ENCODE measurements around the gene IL17B.

Gene IL17B

DNA sequence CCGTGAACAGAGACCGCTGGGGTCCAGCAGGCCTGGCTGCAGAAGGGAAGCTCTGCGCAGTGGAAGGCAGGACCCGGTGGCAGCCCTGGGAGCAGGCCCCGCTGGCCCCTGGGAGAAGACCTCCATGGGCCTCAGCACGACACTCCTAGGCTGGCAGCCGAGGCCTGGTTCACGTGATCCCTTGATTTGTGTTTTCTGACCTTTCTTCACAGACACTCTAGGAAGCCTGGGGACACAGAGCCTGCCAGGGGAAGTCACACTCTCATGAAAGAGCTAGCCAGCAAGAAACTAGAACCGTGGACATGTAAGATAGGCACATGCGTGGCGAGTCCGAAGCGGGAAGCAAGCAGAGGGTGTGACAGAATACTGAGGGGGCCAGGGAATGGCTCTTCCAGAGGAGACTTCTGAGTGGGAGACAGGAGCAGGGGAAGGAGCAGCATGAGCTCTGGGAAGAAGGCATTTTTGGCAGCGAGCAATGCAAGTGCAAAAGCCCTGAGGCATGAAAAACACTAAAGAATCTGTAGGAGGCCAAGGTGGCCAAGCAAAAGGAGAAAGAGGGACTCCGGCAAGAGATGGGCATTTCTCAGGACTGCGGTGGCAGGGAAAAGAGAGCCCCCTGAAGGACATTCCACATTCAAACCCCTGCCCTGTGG is 26.6 kb upstream of the IL17B start:
- TF ChIP-seq, protein P1, sequence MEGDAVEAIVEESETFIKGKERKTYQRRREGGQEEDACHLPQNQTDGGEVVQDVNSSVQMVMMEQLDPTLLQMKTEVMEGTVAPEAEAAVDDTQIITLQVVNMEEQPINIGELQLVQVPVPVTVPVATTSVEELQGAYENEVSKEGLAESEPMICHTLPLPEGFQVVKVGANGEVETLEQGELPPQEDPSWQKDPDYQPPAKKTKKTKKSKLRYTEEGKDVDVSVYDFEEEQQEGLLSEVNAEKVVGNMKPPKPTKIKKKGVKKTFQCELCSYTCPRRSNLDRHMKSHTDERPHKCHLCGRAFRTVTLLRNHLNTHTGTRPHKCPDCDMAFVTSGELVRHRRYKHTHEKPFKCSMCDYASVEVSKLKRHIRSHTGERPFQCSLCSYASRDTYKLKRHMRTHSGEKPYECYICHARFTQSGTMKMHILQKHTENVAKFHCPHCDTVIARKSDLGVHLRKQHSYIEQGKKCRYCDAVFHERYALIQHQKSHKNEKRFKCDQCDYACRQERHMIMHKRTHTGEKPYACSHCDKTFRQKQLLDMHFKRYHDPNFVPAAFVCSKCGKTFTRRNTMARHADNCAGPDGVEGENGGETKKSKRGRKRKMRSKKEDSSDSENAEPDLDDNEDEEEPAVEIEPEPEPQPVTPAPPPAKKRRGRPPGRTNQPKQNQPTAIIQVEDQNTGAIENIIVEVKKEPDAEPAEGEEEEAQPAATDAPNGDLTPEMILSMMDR (IDR thresholded peaks at IDR 0.05; ENCODE audit: unreplicated experiment in 3 of 3): no peak
- Mint-ChIP-seq H3K4me1 (peaks cover 63% of the 10 kb centered on the region), H3K27me3 (ENCODE audit: low read depth) (peaks cover 7% of the 10 kb centered on the region), H3K27ac (peak overlapping the region; percentile 94 to 97 (median 97)), H3K36me3 (ENCODE audit: low read depth) (peaks cover 4% of the 10 kb centered on the region), H3K9me3 (no peaks in the 10 kb centered on the region), H3K4me3 (peak overlapping the region; percentile 63 to 98 (median 89))

DNA sequence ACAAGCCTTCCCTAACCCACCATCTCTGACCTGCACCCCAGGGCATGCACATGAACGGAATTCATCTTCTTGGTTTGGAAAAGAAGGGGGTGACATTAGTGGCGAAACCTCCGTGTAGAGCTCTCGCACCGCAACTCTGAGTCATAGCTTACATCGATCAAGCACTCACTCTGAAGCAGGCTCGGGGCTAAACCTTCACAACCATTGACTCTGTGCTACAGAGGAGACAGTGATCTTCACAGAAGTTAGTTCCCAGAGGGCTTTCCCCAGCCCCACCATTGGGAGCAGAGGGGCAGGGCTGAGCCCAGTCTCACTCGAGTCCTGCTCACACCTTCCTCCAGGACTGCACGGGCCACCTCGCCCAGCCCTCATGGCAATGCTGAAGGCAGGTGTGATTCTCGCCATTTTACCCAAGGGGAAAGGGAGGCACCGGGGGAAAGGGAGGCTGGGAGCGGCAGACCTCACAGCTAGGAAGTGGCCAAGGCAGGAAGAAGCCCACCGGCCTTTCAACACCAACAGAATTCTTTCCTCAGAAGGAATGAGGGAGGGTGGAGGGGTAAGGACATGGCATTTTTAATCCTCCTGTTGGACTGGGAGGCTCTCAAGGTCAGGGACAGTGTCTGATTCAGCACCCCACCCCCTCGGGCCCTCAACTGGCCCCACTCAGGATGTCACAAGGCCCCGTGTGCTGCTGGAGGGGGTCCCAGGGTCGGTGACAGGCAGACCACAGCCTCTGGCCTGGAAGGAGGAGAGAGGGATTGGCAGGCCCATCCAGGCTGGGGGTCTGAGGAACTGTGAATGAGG is 25.9 kb upstream of the IL17B start:
- TF ChIP-seq, protein P1 (IDR thresholded peaks at IDR 0.05; ENCODE audit: unreplicated experiment in 3 of 3): no peak
- H3K9me3 Mint-ChIP-seq: no peaks in the 10 kb centered on the region
- peaks cover 6% of the 10 kb centered on the region for H3K27me3 Mint-ChIP-seq (ENCODE audit: low read depth)
- H3K27ac Mint-ChIP-seq: peak overlapping the region; percentile 97 to 98 (median 97)
- no peaks in the 10 kb centered on the region for H3K36me3 Mint-ChIP-seq (ENCODE audit: low read depth)
- peaks cover 65% of the 10 kb centered on the region for H3K4me1 Mint-ChIP-seq
- peak overlapping the region in 2 of 3 experiments; percentile 46 to 53 for H3K4me3 Mint-ChIP-seq

DNA sequence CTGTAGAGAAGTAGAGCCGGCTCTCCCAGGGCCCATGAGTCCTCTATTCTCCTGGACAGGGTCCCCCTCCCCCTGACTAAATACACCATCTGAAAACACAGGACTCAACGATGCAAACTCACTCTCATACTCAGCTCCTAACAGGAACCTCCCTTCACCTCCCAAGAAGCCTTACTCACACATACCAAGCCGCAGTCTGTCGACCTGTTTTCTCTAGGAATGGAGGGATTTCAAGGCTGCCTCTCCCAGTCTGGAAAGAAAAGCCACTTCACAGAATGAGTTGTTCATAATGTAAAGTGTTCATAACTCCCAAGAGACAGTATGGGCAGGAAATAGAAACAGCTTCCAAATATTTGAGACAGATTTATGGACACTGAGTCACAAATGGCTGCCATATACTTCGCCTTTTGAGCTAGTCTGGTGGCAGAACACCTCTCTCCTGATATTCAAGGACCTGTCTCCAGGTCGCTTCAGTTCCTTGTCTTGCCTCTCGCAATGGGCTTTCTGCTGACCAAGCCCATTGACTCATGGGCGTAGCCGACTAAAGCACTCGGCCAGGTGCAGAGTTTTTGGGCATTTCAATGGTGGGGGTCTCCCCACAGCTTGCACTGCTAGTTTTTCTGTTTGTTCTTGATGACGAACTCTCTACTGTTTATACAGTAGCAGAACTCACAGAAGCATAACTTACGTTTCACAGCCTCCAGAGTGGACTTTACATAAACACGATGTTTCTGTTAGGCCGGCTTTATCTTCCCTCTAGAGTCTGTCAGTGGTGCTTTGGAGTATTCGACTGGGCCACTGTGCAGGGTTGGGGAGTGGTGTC is 25.0 kb upstream of the IL17B start:
- Mint-ChIP-seq H3K27me3 (ENCODE audit: low read depth) (peaks cover 4% of the 10 kb centered on the region), H3K4me1 (peaks cover 69% of the 10 kb centered on the region), H3K4me3 (peak overlapping the region; percentile 11 to 53 (median 43)), H3K36me3 (ENCODE audit: low read depth) (no peaks in the 10 kb centered on the region), H3K27ac (peak overlapping the region; percentile 97 to 98 (median 97)), H3K9me3 (no peaks in the 10 kb centered on the region)
- TF ChIP-seq, protein P1 (IDR thresholded peaks at IDR 0.05; ENCODE audit: unreplicated experiment in 3 of 3): no peak

DNA sequence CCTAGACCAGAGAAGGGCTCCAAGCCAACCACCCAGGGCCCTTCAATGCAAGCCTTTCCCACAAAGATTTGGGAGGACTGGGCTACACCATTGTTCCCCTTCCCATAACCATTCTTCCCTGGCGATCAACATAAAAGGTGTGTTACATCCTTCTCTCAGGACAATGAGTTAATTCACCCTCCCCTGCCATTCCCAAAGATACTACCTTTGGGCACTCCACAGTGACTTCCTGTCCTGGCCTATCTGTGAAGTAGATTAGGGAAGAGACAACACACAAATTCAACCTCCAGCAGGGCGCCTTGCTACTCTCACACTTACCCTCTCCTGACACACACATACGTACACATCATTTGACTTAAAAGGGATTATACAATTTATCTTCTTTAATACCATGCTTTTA is 23.2 kb upstream of the IL17B start:
- H3K9me3 Mint-ChIP-seq: no peaks in the 10 kb centered on the region
- H3K36me3 Mint-ChIP-seq (ENCODE audit: low read depth): no peaks in the 10 kb centered on the region
- no peak overlapping the region for H3K4me3 Mint-ChIP-seq

DNA sequence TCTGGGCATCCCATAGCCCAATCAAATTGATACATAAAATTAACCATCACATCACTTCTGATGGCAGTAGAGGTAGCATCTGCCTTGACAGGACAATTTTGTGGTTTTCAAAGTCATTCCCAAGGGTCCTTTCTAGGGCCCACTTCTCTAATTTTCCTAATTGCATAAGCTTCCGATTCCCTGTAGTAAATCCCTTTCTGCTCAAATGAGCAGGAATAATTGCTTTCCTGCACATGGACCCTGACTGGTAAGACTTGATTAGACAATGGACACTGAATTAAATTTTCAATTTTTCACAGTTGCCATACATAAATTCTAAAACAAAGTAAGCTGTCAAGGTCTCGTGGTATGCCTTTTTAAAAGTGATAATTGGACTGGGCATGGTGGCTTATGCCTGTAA is 22.0 kb upstream of the IL17B start:
- H3K4me1 Mint-ChIP-seq: peaks cover 67% of the 10 kb centered on the region
- peak overlapping the region; percentile 87 to 90 (median 89) for H3K27ac Mint-ChIP-seq
- H3K36me3 Mint-ChIP-seq (ENCODE audit: low read depth): no peaks in the 10 kb centered on the region

More for the DNA sequence above, 23.2 kb upstream of the IL17B start:
- Mint-ChIP-seq H3K27ac (peak overlapping the region in 2 of 3 experiments; percentile 79 to 89), H3K4me1 (peaks cover 76% of the 10 kb centered on the region), H3K27me3 (ENCODE audit: low read depth) (peaks cover 4% of the 10 kb centered on the region)
- TF ChIP-seq, protein P1 (IDR thresholded peaks at IDR 0.05; ENCODE audit: unreplicated experiment in 3 of 3): no peak

More for the DNA sequence above, 22.0 kb upstream of the IL17B start:
- no peaks in the 10 kb centered on the region for H3K9me3 Mint-ChIP-seq
- peaks cover 4% of the 10 kb centered on the region for H3K27me3 Mint-ChIP-seq (ENCODE audit: low read depth)
- TF ChIP-seq, protein P1 (IDR thresholded peaks at IDR 0.05; ENCODE audit: unreplicated experiment in 3 of 3): no peak
- H3K4me3 Mint-ChIP-seq: no peak overlapping the region

Measured in nephron (organoid).